ENCODE data around the gene INCA1.

The INCA1 gene

DNA sequence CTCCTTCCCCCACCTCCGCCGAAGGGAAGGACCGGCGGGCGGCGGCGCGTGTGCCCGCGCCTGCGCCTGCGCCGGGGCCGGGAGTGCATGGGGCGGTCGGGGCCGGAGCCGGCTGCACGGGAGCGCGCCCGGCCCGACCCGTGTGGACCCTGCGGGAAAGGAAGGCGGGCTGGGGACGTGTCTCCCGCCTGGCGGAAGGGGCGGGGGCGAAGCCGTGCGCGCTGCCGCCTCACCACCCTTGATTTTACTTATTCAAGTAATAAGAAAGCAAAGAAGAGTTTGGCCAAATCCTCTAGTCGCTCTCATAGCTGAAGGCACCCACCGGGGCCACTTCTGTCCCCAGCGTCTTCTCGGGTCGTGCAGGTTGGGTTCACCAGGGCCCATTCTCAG lies 48.4 kb downstream of the INCA1 start:
- peak in 2 of 3 donors; percentile 66 to 68 for DNase-seq (ENCODE audit: low read depth in 3 of 3)

DNA sequence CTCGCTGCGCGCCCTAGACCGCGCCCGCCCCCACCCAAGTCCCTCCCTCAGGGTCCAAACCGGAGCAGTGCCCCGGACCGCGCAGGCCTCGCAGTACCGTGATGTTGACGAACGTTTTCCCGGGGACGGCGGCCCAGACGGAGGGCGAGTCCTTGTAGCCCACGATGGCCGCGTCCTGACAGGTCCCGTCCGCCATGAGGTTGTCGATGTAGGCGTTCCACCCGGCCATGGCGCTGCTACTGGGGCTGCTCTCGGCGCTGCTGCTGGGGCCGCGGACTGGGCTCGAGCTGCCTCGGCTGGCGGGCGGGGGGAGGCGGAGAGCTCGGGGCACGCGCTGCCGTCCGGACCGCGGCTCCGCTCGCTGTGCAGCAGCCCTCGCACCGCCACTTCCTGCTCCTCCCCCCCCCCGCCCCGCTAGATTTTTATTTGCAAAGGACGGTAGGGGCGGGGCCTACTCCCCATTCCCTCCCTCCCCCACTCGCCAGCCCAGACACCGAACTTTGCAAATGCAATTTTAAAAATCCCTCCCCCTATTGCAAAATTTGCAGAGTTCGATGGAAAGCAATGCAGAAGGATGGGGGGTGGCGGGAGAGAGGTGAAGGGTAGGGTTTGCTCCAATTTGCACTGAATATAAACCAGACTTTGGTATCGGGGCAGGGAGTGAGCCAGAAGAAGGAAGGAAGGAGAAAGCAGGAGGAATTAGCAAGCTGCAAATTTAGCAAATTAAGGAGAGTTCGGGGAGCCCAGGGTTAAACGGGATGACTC lies 49.0 kb downstream of the INCA1 start, which contains the start of gene PFN1:
PFN1 (minus strand) TSS at position 365 of the 765 bp plus-strand sequence; CDS start at position 229, 136 bp downstream.
- peak; percentile 81 to 94 (median 89) for DNase-seq (ENCODE audit: low read depth in 3 of 3)

DNA sequence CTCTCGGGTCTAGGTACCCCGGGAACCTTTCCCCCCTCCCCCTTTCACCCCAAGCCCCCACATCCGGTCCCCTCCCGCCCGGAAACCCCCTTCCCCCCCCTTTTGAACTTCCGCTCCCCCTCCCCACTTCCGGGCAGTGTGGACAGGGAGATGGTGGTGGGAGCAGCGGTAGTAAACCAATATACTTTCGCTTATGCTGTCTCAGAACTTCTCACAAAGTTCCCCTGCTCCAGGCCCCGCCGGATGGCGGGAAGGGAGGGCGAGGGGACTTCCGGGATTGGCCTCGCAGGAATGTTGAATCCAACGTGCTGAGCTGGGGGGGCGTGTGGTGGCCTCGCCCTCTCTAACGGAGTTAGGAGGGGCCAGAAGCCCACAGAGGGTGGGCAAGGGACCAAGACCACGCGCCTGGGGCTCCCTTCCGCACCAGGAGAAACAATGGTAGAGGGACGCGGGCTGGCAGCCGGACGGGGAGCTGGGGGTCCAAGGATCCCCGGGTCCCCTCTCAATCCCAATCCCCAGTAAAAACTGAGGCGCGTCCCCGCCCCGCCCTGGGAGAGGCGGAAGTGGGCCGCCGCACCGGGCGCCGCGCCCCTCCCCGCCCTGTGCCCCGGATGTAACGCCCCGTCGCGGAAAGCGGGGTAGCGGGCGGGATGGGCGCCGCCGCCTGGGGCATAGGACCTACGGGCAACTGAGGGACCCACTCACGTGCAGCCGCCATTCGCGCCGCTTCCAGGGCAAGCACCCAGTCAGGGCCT lies 49.7 kb downstream of the INCA1 start:
- peak in 1 of 3 donors; percentile 70 for DNase-seq (ENCODE audit: low read depth in 3 of 3)

DNA sequence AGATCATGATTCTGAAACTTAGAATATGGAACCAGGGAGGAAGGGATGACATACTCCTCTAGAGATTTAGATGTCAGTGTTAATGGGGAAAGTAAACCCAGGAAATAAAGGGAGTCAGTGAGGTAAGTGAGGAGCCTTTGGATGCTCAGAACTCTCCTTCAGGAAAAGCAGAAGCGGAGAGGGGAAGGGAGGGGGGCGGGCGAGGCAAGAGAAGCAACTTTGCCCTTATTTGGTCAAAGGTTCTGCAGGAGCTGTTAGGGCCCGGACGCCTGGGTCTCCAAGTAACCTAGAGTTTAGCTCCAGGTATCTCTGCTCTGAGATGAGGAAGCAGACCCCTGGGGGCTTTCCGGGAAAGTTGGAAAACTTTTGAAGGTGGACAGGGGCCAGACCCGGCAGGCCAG lies 50.3 kb downstream of the INCA1 start:
- DNase-seq (ENCODE audit: low read depth in 3 of 3), result no peak

DNA sequence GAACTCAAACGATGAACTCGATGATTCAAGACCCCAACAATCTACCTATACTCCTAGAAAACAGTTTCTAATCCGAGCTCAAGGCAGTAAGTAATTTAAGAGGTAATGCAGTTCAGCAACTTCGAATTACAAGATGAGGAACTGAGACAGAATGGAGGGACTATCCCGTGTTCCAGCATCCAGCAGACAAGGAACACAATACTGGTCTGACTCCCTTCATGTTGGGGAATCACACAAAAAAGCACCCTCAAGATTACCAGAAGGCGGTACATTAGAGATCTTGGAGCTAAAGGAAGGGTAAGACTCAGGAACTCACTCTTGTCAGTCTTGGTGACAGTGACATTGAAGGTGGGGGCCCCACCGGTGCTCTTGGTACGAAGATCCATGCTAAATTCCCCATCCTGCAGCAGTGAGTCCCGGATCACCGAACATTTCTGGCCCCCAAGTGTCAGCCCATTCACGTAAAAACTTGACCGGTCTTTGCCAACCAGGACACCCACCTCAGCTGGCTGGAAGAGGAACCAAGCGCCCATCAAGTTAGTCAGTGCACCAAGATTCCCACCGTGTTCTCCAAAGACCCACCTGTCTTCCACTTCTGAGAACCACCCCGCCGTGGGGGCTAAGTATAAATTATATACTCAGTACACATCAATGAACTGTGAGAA lies 50.9 kb downstream of the INCA1 start:
- no peak for DNase-seq (ENCODE audit: low read depth in 3 of 3)

DNA sequence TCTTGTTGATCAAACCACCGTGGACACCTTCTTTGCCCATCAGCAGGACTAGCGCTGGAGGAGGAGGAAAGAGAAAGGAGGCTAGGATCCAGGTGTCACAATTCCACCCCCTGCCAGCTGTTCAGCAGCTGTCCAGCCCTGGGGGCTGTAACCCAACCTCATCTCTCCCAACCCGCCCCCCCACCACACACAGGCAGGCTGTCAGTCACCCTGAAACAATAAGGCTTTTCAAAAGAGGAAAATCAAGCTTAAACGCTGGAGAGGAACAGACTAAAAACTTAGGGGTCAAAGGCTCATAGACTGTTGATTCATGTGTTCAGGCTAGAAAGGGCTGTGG lies 51.4 kb downstream of the INCA1 start:
- DNase-seq (ENCODE audit: low read depth in 3 of 3), result no peak

DNA sequence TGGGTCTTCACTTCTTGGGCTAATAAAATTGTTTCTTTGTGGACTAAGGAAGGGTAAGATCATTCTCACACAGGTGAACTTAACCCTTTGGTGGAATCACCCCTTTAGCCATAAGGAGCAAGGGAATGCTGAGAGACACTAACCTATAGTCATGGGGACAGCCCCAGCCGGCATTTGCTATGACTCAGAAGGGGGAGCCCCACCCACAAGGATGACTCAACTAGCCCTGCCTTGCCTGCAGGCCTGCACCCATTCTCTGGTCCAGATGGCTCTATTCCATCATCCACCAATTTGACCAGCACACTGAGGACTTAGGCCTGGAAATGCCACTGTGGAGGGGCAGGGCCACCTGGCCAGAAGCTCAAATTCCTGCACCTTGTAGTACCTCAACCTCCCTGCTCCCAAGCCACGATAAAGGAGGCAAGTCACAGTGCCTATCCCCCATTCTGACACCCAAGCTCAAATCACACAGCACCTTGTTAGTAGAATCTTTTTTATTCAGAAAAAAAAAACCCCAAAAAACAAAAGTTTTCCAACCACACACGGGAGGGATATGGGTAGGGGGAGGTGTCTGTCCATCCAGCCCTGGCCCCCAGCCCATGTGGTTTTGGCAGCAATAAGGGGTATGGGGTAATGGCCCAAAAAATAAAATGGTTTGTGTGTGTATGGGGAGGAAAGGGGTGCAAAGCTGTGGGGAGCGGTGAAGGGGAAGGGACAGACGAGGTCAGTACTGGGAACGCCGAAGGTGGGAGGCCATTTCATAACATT lies 52.0 kb downstream of the INCA1 start:
- peak in 2 of 3 donors; percentile 82 to 83 for DNase-seq (ENCODE audit: low read depth in 3 of 3)

DNA sequence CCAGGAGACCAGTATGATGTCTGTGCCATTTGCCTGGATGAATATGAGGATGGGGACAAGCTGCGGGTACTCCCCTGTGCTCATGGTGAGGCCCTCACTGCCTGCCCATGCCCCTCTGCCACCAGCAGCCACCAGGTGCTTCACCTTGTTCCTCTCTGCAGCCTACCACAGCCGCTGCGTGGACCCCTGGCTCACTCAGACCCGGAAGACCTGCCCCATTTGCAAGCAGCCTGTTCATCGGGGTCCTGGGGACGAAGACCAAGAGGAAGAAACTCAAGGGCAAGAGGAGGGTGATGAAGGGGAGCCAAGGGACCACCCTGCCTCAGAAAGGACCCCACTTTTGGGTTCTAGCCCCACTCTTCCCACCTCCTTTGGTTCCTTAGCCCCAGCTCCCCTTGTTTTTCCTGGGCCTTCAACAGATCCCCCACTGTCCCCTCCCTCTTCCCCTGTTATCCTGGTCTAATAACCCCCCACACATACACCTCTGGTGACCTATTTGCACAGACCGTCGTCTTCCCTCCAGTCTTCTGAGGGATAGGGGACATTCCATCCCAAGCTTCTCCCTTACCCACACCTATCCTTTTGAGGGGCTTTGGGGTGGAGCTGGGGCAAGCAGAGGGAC lies 52.7 kb downstream of the INCA1 start:
- no peak for DNase-seq (ENCODE audit: low read depth in 3 of 3)

DNA sequence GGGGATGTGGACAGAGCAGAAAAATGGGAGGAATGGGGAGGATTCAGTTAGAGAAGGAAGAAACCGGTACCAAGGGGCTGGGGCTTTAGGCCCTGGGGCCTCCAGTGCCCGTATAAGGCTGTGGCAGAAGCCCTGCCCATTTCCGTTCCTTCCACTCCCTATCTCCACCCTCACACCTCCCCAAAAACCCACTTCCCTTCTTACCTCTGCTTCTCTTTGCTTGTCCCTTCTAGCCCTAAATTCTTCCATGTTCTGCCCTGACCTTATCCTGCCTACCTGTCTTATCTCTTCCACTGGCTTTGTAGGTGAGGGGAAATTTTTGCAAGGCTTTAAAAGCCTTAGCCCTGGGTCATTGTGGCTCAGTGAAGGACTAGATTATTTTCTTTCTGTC lies 53.2 kb downstream of the INCA1 start:
- peak in 1 of 3 donors; percentile 51 for DNase-seq (ENCODE audit: low read depth in 3 of 3)

DNA sequence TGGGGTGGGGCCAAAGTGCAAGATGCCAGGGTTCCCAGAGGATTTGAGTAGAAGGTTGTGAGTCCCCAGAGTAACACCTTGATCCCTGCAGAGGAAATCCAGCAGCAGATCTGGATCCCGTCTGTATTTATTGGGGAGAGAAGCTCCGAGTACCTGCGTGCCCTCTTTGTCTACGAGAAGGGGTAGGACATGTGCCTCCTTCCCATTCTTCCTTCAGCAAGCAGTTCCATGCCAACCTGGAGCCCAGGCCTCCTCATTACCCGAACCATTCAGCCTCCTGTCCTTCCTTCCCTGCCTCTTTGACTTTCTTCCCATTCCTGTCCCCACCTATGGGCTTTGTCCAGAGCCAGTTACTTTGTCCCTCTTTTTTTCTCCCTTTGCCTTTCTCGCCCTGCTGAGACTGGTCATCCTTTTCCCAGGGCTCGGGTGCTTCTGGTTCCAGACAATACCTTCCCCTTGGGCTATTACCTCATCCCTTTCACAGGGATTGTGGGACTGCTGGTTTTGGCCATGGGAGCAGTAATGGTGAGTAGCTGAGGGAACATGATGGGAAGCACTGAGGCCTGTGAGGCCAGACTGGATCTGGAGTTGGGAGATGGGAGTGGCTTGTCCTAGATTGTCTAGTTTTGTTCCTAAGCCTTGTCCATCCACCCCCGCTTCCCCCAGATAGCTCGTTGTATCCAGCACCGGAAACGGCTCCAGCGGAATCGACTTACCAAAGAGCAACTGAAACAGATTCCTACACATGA lies 54.4 kb downstream of the INCA1 start:
- DNase-seq (ENCODE audit: low read depth in 3 of 3), result no peak

DNA sequence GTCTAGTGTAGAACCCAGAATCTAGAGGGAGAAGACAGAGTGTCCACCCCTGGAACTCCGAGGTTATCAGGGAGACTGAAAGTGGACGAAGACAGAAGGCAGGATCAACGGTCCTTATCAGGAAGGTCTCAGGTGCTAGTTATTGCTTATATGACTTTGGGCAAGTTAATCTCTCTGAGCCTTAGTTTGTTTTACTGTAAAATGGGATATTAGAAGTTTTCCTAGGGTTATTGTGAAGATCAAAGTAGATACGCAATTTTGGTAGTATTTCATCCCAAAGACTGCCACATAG lies 56.1 kb downstream of the INCA1 start:
- no peak for DNase-seq (ENCODE audit: low read depth in 3 of 3)

DNA sequence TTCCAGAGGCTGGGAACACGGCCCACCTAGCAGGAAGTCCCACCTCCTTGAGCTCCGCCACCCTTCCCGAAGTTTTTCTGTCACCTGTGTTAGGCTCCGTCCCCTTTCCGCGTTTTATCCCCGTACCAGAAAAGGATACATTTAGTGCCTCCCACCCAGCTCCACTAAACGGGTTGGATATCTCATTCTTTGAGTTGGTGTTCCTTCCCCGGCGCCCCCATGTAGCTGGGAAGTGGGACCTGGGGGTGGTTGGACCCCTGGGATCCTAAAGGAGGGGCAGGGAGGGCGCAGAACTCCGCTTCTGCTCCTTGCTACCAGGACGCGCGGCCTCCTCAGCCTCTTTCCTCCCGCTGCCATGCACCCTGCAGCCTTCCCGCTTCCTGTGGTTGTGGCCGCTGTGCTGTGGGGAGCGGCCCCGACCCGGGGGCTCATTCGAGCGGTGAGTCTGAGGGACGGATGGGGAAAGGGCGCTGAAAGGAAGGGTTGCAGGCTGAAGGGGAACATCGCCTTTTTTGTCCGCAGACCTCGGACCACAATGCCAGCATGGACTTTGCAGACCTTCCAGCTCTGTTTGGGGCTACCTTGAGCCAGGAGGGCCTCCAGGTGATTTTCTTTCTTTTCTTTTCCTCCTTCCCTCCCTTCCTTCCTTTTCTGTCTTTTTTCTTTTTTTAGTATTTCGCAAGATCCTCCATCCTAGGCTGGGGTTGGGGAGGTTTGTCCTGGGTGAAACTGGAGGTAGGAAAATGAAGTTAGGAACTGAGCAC lies 56.6 kb downstream of the INCA1 start:
- no peak for DNase-seq (ENCODE audit: low read depth in 3 of 3)

DNA sequence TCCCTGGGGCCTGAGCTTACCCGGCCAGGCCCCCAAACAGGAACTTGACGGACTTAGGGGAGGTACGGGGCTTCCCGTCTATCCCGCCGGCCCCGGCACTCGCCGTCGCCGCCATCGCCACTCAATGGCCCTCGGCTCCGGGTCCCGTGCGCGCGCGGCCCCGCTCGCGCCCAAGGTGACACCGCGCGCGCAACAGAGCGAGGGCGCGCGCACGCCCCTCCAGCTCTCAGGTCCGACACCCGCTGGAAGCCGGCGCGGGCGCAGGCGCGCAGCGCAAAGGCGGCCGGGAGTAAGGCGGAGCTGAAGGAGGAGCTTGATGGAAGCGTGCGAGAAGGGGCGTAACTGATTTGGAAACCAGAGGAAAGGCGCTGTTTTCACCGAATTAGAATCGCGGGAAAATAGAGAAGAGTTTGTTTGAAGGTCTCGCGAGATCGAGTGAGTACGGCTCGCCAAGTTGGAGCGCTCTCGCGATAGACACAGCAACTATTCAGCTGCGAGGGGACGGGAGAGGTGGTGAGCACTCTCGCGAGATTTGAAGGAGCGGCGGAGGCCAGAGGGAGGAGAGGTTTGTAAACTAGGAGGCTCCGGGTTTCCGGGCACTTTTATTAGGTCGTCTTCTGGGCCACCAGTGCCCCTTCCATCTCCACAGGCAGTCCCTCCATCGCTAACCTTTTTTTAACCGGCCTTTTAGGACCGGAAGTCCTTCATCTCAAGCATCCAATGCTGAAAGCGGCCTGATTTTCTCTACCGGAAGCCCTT lies 57.3 kb downstream of the INCA1 start, which contains the start of the genes RNF167 and SLC25A11:
RNF167 (plus strand) TSS at position 473 of the 759 bp plus-strand sequence. CDS start 642 bp downstream, outside the sequence.
SLC25A11 (minus strand) TSS at position 251 of the 759 bp plus-strand sequence; CDS start at position 115, 136 bp downstream.
- peak; percentile 89 to 96 (median 94) for DNase-seq (ENCODE audit: low read depth in 3 of 3)

DNA sequence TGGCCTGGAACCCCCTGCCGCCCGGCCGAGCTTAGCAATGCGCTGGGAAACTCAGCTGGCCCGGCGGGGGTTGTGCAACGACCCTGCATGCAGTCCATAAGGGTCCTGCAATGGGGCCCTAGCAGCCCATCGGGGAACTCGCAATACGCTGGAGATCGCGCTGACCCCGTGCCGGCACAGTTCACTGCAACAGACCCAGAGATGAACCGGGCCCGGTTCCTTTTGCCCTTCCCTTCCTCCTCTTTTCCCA lies 57.9 kb downstream of the INCA1 start:
- no peak for DNase-seq (ENCODE audit: low read depth in 3 of 3)

DNA sequence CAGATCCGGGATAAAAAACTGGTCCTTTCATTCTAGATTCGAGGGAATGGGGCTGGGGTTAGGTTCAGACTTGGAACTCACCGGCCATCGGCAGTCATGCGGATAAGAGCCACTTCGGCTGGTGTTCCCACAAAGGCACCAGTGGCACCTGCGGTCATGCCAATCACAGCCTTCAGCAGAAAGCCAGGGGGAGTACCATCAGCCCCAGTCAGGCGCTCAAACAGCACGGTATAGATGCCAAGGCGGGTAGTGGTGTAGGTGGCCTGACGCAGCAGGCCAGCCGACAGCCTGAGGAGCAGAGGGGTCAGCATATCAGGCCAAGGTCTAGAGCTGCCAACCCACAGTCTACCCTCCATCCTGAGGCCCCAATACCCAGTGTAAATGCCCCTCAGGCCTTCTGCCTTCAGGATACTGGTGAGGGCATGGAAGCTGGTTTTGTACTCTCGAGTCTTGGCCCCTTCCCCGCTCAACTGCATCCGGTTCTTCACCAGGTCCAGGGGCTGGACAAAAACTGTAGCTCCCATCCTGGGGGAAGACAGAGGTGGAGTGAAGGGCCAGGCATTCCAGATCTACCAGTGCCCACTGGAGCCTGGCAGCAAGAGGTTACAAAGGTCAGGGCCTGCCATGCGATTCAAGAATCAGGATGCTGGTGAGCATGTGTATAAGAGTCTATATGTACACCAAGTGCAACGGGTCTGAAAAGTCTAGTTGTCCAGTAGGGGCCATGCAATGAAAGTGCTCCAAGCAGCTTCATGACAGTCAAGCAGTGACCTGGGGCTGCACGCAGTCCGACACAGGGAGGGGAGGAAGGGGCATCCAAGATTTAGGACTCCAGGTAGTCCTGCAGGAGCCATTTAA lies 58.4 kb downstream of the INCA1 start:
- DNase-seq (ENCODE audit: low read depth in 3 of 3), result no peak
